Activated CD4-positive, alpha-beta T cell treated with anti-CD3 and anti-CD28 coated beads for 48 hours (primary cell): ENCODE data around the gene ARHGEF28.

Experiments
- DNase-seq: peaks from one replicate; pipeline ENCODE4 v3.0.0-alpha.2; 2020

Gene ARHGEF28

GRCh38 chr5:73867345-73868335 is 241.6 kb downstream of the ARHGEF28 start:
- DNase-seq: no peak

GRCh38 chr5:73883646-73884045 is 257.6 kb downstream of the ARHGEF28 start:
- no peak for DNase-seq

GRCh38 chr5:73887688-73888087 is 261.7 kb downstream of the ARHGEF28 start:
- DNase-seq: no peak

GRCh38 chr5:73890569-73890968 is 264.6 kb downstream of the ARHGEF28 start:
- DNase-seq: no peak

GRCh38 chr5:73892218-73892617 is 266.2 kb downstream of the ARHGEF28 start:
- DNase-seq: no peak

GRCh38 chr5:73892806-73893205 is 266.8 kb downstream of the ARHGEF28 start:
- DNase-seq: no peak

- DNase-seq: no peak
Measured at GRCh38 chr5:73893813-73894212, 267.8 kb downstream of the ARHGEF28 start.

GRCh38 chr5:73894860-73895259 is 268.9 kb downstream of the ARHGEF28 start:
- no peak for DNase-seq

GRCh38 chr5:73895471-73895870 is 269.5 kb downstream of the ARHGEF28 start:
- no peak for DNase-seq

GRCh38 chr5:73896097-73896496 is 270.1 kb downstream of the ARHGEF28 start:
- no peak for DNase-seq

GRCh38 chr5:73896668-73897067 is 270.7 kb downstream of the ARHGEF28 start:
- no peak for DNase-seq

GRCh38 chr5:73897893-73898292 is 271.9 kb downstream of the ARHGEF28 start:
- DNase-seq: no peak

GRCh38 chr5:73899055-73899454 is 273.1 kb downstream of the ARHGEF28 start:
- no peak for DNase-seq

- DNase-seq: no peak
Measured at GRCh38 chr5:73899916-73900315, 273.9 kb downstream of the ARHGEF28 start.

- no peak for DNase-seq
Measured at GRCh38 chr5:73900566-73900965, 274.6 kb downstream of the ARHGEF28 start.

- DNase-seq: no peak
Measured at GRCh38 chr5:73901043-73901442, 275.0 kb downstream of the ARHGEF28 start.

GRCh38 chr5:73901455-73901854 is 275.5 kb downstream of the ARHGEF28 start:
- DNase-seq: no peak

GRCh38 chr5:73902327-73903051 is 276.5 kb downstream of the ARHGEF28 start:
- no peak for DNase-seq

GRCh38 chr5:73903169-73903568 is 277.2 kb downstream of the ARHGEF28 start:
- DNase-seq: no peak

GRCh38 chr5:73906277-73906676 is 280.3 kb downstream of the ARHGEF28 start:
- DNase-seq: no peak

- DNase-seq: no peak
Measured at GRCh38 chr5:73907164-73907563, 281.2 kb downstream of the ARHGEF28 start.

- no peak for DNase-seq
Measured at GRCh38 chr5:73908395-73908794, 282.4 kb downstream of the ARHGEF28 start.

GRCh38 chr5:73908846-73909245 is 282.9 kb downstream of the ARHGEF28 start:
- no peak for DNase-seq

GRCh38 chr5:73909474-73909873 is 283.5 kb downstream of the ARHGEF28 start:
- no peak for DNase-seq
